ENCODE data around the gene ENTR1.
A peak's percentile ranks its signal among the peaks of the same experiment; 100 is the strongest.
"Not testable (repeated sequence)": the region's sequence is repeated elsewhere in the genome, so short reads cannot be mapped to it uniquely, and the experiment has no call there.

ENTR1 gene

DNA sequence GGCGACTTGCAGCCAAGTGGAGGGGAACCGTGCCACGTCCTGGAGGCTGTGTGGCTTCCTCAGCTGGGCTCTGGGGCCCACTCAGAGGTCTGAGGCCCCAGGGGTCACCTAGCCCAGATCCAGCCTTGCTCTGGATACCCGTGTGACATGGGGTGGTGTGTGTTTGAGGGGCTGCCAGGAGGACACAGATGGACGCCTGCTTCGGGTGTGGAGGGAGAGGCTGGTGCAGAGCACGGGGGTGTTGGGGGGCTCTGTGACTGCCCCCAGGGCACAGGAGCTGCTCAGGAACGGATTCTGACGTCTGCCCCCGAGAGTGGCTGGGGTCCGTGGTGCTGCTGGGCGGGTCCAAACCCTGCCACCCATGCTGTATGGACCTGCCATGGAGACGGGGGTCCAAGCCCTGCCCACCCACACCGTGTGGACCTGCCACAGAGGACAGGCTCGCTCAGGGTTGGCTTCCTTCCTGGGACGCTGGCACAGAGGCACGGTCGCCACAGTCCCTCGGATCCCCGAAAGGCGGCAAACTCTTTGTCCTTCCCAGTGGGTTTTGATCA lies 18.7 kb upstream of the ENTR1 start:
- FAIRE-seq (no peak), DNase-seq (ENCODE audit: insufficient read length) (no peak)
- TF ChIP-seq TAF1 (IDR thresholded peaks at IDR 0.05; ENCODE audit: borderline replicate concordance, low read depth, low read length), result no peak
- TF ChIP-seq POLR2AphosphoS5 (IDR thresholded peaks at IDR 0.05; ENCODE audit: low read depth, low read length), result no peak
- no peak for TF ChIP-seq POLR2A (IDR thresholded peaks at IDR 0.05; ENCODE audit: low read depth, low read length)

DNA sequence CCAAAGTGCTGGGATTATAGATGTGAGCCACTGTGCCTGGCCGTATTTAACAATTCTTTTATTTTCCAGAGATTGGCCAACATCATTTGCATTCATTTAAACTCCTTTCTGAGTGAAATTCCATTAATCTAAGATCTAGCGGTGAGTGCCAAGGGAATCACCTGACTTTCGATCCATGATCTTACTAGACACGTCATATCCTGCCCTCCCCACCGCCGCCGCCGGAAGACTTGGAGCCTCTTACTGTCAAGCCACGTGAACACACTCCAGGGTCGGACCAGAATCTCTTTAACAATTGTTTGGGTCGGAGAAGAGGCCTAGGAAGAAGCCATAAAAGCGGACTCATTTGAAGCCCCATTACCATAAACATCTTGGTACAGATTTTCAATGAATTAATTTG lies 16.4 kb upstream of the ENTR1 start:
- DNase-seq (ENCODE audit: insufficient read length) (no peak), FAIRE-seq (no peak)
- TF ChIP-seq POLR2A (IDR thresholded peaks at IDR 0.05; ENCODE audit: low read depth, low read length) (no peak), TAF1 (IDR thresholded peaks at IDR 0.05; ENCODE audit: borderline replicate concordance, low read depth, low read length) (no peak), POLR2AphosphoS5 (IDR thresholded peaks at IDR 0.05; ENCODE audit: low read depth, low read length) (no peak)

DNA sequence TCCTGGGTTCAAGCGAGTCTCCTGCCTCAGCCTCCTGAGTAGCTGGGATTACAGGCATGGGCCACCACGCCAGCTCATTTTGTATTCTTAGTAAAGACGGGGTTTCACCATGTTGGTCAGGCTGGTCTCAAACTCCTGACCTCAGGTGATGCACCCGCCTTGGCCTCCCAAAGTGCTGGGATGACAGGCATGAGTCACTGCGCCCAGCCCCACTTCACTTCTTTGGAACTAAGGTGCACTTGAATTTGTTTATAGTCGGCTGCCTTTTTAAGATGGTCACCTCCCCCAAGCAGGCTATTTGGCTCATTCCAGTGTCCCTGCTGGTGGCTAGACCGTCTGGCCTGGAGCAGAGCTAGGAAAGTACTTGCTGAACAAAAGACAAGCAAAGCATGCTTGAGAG lies 15.0 kb upstream of the ENTR1 start:
- DNase-seq (ENCODE audit: insufficient read length); FAIRE-seq: not testable (repeated sequence)

DNA sequence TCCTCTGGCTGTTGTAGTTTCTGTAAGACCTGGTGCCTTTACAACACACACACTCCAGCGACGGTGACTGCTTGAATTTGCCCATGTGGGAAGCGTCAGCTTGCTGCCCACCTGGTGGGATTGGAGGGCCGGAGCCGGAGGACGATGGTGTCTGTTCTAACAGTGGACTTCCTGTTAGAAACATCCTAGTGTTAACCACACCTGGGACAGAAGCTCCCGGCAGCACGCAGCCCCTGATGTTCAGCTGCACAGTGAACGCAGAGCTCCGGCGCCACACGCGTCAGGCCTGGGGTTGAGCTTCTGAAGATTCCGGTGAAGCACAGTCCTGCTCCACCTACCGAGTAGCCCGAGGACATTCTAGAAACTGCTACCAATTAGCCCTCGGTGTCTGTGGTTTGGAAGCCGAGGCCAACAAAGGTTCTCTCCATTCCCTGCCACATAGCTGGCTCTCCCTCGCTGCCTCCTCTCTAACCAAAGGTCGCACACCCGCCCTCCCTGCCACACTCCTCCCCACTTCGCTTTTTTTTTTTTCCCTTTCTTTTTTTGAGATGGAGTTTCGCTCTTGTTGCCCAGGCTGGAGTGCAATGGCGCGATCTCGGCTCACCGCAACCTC lies 14.4 kb upstream of the ENTR1 start:
- DNase-seq (ENCODE audit: insufficient read length), result no peak
- no peak for FAIRE-seq

DNA sequence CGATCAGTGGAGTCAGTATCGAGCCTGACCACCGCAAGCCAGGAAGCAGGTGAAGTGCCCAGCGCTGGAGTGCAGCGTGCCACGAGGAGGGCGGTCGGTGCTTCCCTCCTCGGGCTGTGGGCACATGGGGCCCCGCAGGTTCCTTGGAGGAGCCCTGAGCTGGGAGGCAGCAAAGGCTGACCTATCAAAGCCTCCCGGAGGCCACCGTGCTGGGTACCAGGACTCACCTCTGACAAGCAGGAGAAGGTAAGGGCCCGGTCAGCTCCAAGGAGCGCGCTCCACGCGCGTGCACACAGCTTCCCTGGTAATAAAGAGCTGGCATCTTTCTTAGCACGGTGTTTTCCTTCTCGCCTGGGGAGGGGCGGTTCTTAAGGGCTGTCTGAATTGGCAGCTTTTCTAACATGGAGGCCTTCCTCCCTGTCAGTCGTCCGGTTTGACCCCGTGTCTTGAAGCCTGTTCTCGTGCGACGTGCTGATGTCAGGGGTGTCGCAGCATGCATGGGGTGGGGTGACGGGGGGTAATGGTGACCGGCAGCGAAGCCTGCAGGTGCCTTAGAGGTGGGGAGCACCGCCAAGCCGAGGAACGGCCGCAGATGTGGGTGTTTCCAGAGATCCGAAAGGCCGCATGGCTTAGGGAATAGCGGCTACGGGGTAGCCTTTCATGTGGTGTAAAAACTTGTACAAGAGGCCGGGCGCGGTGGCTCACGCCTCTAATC lies 13.2 kb upstream of the ENTR1 start:
- TF ChIP-seq TAF1 (IDR thresholded peaks at IDR 0.05; ENCODE audit: borderline replicate concordance, low read depth, low read length), result no peak
- 0 out of 2 replicates have a peak, but pooled peaks have one; percentile 11 for TF ChIP-seq POLR2AphosphoS5 (IDR thresholded peaks at IDR 0.05; ENCODE audit: low read depth, low read length)
- DNase-seq (ENCODE audit: insufficient read length), result no peak
- no peak for FAIRE-seq

More for the DNA sequence above, 14.4 kb upstream of the ENTR1 start:
- TF ChIP-seq TAF1 (IDR thresholded peaks at IDR 0.05; ENCODE audit: borderline replicate concordance, low read depth, low read length) (no peak), POLR2A (IDR thresholded peaks at IDR 0.05; ENCODE audit: low read depth, low read length) (no peak), POLR2AphosphoS5 (IDR thresholded peaks at IDR 0.05; ENCODE audit: low read depth, low read length) (no peak)

DNA sequence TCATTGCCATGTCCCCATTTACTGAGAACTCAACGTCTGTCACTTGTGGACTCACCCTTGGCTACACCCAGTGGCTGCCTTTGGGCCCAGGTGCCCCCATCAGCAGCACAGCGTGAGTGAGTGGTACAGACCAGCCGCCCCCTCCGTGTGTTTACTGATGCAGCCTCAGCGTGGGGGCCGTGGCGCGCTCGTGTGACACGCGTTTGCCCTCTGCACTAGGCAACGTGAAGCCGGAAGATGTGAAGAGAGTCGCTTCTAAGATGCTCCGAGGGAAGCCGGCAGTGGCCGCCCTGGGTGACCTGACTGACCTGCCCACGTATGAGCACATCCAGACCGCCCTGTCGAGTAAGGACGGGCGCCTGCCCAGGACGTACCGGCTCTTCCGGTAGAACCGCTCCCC lies 12.5 kb upstream of the ENTR1 start:
- DNase-seq (ENCODE audit: insufficient read length), result no peak
- FAIRE-seq, result no peak
- no peak for TF ChIP-seq POLR2AphosphoS5 (IDR thresholded peaks at IDR 0.05; ENCODE audit: low read depth, low read length)
- TF ChIP-seq TAF1 (IDR thresholded peaks at IDR 0.05; ENCODE audit: borderline replicate concordance, low read depth, low read length), result no peak
- TF ChIP-seq POLR2A (IDR thresholded peaks at IDR 0.05; ENCODE audit: low read depth, low read length), result no peak

DNA sequence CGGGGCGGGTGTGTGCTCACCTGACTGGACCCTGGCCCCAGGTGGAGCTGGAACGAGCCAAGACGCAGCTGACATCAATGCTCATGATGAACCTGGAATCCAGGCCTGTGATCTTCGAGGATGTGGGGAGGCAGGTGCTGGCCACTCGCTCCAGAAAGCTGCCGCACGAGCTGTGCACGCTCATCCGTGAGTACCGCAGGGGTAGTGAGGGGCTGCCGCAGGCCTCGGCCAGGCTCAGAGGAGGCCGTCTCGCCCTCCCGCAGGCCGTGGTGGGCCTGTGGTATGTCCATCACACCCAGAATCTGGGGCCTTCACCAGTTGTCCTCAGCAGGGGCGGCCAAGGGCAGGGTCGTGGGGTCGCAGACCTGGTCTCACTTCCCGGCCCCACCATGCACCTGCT lies 11.4 kb upstream of the ENTR1 start:
- no peak for FAIRE-seq
- TF ChIP-seq POLR2A (IDR thresholded peaks at IDR 0.05; ENCODE audit: low read depth, low read length) (peak; percentile 41; the same call in 1 of the 2 replicates), TAF1 (IDR thresholded peaks at IDR 0.05; ENCODE audit: borderline replicate concordance, low read depth, low read length) (no peak)
- DNase-seq (ENCODE audit: insufficient read length), result no peak

DNA sequence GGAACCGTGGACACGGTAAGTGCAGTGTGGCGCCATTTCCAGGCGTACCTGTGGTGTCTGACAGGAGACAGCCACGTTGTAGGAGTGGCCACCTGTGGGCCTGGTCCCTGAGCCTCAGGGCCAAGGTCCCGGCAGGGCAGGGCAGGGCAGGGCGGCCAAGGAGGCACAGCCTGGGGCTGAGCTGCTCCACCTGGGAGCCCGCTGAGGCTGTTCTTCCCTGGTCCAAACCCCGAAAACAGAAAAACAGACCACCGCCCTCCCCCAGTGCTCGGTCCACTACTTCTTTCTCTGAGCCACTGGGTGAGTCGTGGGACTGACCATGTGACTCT lies 8.6 kb upstream of the ENTR1 start:
- TF ChIP-seq POLR2AphosphoS5 (IDR thresholded peaks at IDR 0.05; ENCODE audit: low read depth, low read length), result no peak
- no peak for TF ChIP-seq POLR2A (IDR thresholded peaks at IDR 0.05; ENCODE audit: low read depth, low read length)
- TF ChIP-seq TAF1 (IDR thresholded peaks at IDR 0.05; ENCODE audit: borderline replicate concordance, low read depth, low read length), result no peak
- DNase-seq (ENCODE audit: insufficient read length) (no peak), FAIRE-seq (no peak)

DNA sequence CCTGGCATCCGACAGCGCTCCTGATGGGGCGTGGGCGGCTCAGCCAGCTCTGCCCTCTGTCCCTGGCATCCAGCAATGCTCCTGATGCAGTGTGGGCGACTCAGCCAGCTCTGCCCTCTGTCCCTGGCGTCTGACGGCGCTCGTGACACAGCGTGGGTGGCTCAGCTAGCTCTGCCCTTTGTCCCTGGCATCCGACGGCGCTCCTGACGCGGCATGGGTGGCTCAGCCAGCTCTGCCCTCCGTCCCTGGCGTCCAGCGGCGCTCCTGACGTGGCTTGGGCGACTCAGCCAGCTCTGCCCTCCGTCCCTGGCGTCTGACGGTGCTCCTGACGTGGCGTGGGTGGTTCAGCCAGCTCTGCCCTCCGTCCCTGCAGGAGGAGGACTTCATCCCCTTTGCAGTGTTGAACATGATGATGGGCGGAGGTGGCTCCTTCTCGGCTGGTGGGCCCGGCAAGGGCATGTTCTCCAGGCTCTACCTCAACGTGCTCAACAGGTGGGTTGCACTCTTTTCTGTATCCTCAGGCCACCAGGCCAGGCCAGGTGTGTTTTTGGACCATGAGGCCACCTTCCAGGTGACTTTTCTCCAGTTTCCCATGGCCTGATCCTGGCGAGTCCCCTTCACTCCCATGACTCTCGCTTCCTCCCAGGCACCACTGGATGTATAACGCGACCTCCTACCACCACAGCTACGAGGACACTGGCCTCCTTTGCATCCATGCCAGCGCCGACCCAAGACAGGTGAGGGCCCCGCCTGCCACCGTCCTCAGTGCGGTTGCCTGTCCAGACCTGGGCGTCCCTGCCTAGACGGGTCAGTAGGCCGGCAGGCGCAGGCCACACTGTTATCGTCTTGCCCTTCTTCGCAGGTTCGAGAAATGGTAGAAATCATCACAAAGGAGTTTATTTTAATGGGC lies 8.0 kb upstream of the ENTR1 start:
- TF ChIP-seq POLR2A (IDR thresholded peaks at IDR 0.05; ENCODE audit: low read depth, low read length) (no peak), POLR2AphosphoS5 (IDR thresholded peaks at IDR 0.05; ENCODE audit: low read depth, low read length) (no peak), TAF1 (IDR thresholded peaks at IDR 0.05; ENCODE audit: borderline replicate concordance, low read depth, low read length) (no peak)
- DNase-seq (ENCODE audit: insufficient read length) (no peak), FAIRE-seq (no peak)

DNA sequence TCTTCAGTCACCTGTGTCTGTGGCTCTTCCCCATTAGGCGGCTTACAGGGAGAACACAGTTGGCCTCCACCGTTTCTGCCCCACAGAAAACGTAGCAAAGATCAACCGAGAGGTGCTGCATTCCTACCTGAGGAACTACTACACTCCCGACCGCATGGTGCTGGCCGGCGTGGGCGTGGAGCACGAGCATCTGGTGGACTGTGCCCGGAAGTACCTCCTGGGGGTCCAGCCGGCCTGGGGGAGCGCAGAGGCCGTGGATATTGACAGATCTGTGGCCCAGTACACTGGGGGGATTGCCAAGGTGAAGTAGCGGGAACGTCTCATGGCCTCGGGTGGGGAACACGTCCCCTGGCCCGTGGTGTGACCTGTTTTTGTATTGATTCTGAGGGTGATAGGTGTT lies 6.5 kb upstream of the ENTR1 start:
- no peak for FAIRE-seq
- TF ChIP-seq TAF1 (IDR thresholded peaks at IDR 0.05; ENCODE audit: borderline replicate concordance, low read depth, low read length) (no peak), POLR2AphosphoS5 (IDR thresholded peaks at IDR 0.05; ENCODE audit: low read depth, low read length) (no peak), POLR2A (IDR thresholded peaks at IDR 0.05; ENCODE audit: low read depth, low read length) (no peak)
- DNase-seq (ENCODE audit: insufficient read length), result no peak

DNA sequence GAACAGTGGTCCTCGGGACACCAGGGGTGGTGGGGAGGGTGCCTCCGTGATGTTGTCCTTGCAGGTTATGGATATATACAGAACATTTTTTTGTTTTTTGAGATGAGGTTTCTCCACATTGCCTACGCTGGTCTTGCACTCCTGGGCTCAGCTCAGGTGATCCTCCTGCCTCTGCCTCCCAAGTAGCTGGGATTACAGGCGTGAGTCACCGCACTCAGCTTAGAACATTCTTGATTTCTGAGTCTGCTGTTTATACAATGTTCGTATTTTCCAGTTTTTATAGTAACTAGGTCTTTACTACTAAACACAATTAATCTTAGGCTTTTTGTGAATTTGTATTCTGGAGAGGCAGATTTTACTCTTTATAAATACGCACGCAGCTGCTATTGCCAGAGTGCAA lies 6.0 kb upstream of the ENTR1 start:
- DNase-seq (ENCODE audit: insufficient read length) (no peak), FAIRE-seq (no peak)
- no peak; the same call in 1 of the 2 replicates for TF ChIP-seq POLR2A (IDR thresholded peaks at IDR 0.05; ENCODE audit: low read depth, low read length)
- no peak for TF ChIP-seq POLR2AphosphoS5 (IDR thresholded peaks at IDR 0.05; ENCODE audit: low read depth, low read length)
- TF ChIP-seq TAF1 (IDR thresholded peaks at IDR 0.05; ENCODE audit: borderline replicate concordance, low read depth, low read length), result no peak
